Vagina (tissue), 2 donors: ENCODE measurements around the gene PDE4D.

ENCODE experiments used
- CTCF ChIP-seq, 3 experiments: fragments of 450-650 bp in 2 of 3; fragments of 200-600 bp in 1 of 3; sonication (generic) in 1 of 3; IDR thresholded peaks; one replicate each; pipeline ENCODE4 v1.5.1; 2017 to 2019; ENCODE audit warnings: antibody characterized with exemption in 3 of 3, mild to moderate bottlenecking in 2 of 3, moderate library complexity in 2 of 3
- POLR2A ChIP-seq, 2 donors: fragments of 450-650 bp; IDR thresholded peaks; one replicate each; pipeline ENCODE4 v1.6.1; 2017; ENCODE audit warnings: antibody characterized with exemption in 2 of 2, mild to moderate bottlenecking in 2 of 2, moderate library complexity in 2 of 2

- TF ChIP-seq CTCF (IDR thresholded peaks at IDR 0.05) (no peak), POLR2A (IDR thresholded peaks at IDR 0.05) (no peak)
Measured at GRCh38 chr5:59000211-59000610, 893.3 kb downstream of the PDE4D start.
